Measurements from ENCODE around the gene MBD2. TPM values are rescaled to one million over a fixed set of nuclear protein-coding genes. Genes with fewer than 3 reads are reported as not detected.

The MBD2 gene
- polyA plus RNA-seq, 1 donor (not counting 4 experiments of a cell fraction or from before 2014, with no cell fraction given) = 212 TPM

GRCh38 chr18:54191352-54191751, 33.1 kb downstream of the MBD2 start:
- Histone ChIP-seq H3K9ac (ENCODE audit: control insufficient read depth, extremely low read depth, insufficient read depth, low read length) (no peak overlapping the region), H3K4me1 (ENCODE audit: control insufficient read depth, extremely low read depth, insufficient read depth, low read length) (peaks cover 29% of the 10 kb centered on the region), H3K36me3 (ENCODE audit: control insufficient read depth in 2 of 2, extremely low read depth in 1 of 2, insufficient read depth in 2 of 2, low read length in 2 of 2) (peaks cover 3 to 16% of the 10 kb centered on the region in 2 experiments), H3K9me1 (ENCODE audit: control insufficient read depth, extremely low read depth, insufficient read depth, low read length) (peaks cover 1% of the 10 kb centered on the region), H3K27ac (ENCODE audit: control insufficient read depth, insufficient read depth, low read length) (peak overlapping the region; percentile 46), H3K4me3 (ENCODE audit: control insufficient read depth in 2 of 3, extremely low read depth in 1 of 3, insufficient read depth in 2 of 3, low read depth in 1 of 3, low read length in 3 of 3) (no peak overlapping the region), H3K4me2 (ENCODE audit: control insufficient read depth, extremely low read depth, insufficient read depth, low read depth, low read length) (peak overlapping the region; percentile 50), H4K20me1 (ENCODE audit: control insufficient read depth, extremely low read depth, insufficient read depth, low read length) (no peaks in the 10 kb centered on the region), H2AFZ (ENCODE audit: control insufficient read depth, low read length) (no peak overlapping the region), H3K27me3 (ENCODE audit: control insufficient read depth, extremely low read depth, insufficient read depth, low read length) (no peaks in the 10 kb centered on the region), H3K9me3 (ENCODE audit: control insufficient read depth, low read depth, low read length) (no peaks in the 10 kb centered on the region), H3K79me2 (ENCODE audit: control insufficient read depth, insufficient read depth, low read length) (peaks cover 67% of the 10 kb centered on the region)
- FAIRE-seq (peak; percentile 36), DNase-seq (ENCODE audit: low read depth, low spot score) (no peak)
- TF ChIP-seq CTCF (optimal IDR thresholded peaks at IDR 0.05 in 1 of 3, IDR thresholded peaks at IDR 0.05 in 1 of 3, conservative IDR thresholded peaks at IDR 0.05 in 1 of 3; ENCODE audit: extremely low read depth in 1 of 3, insufficient read depth in 2 of 3, low read length in 3 of 3) = no peak
- dilution Hi-C loops (cut with MboI; ENCODE audit: extremely low pct_ligation_motif_present, low sequenced_read_pairs) = no loop called here

GRCh38 chr18:54187372-54187771, 37.1 kb downstream of the MBD2 start:
- Histone ChIP-seq H3K4me2 (ENCODE audit: control insufficient read depth, extremely low read depth, insufficient read depth, low read depth, low read length) (no peak overlapping the region), H2AFZ (ENCODE audit: control insufficient read depth, low read length) (no peak overlapping the region), H3K9me1 (ENCODE audit: control insufficient read depth, extremely low read depth, insufficient read depth, low read length) (no peaks in the 10 kb centered on the region), H3K9me3 (ENCODE audit: control insufficient read depth, low read depth, low read length) (no peaks in the 10 kb centered on the region), H4K20me1 (ENCODE audit: control insufficient read depth, extremely low read depth, insufficient read depth, low read length) (no peaks in the 10 kb centered on the region), H3K79me2 (ENCODE audit: control insufficient read depth, insufficient read depth, low read length) (peaks cover 52% of the 10 kb centered on the region), H3K36me3 (ENCODE audit: control insufficient read depth in 2 of 2, extremely low read depth in 1 of 2, insufficient read depth in 2 of 2, low read length in 2 of 2) (peaks cover 4 to 18% of the 10 kb centered on the region in 2 experiments), H3K4me1 (ENCODE audit: control insufficient read depth, extremely low read depth, insufficient read depth, low read length) (peaks cover 21% of the 10 kb centered on the region), H3K27ac (ENCODE audit: control insufficient read depth, insufficient read depth, low read length) (no peak overlapping the region), H3K4me3 (ENCODE audit: control insufficient read depth in 2 of 3, extremely low read depth in 1 of 3, insufficient read depth in 2 of 3, low read depth in 1 of 3, low read length in 3 of 3) (no peak overlapping the region), H3K9ac (ENCODE audit: control insufficient read depth, extremely low read depth, insufficient read depth, low read length) (no peak overlapping the region), H3K27me3 (ENCODE audit: control insufficient read depth, extremely low read depth, insufficient read depth, low read length) (no peaks in the 10 kb centered on the region)
- TF ChIP-seq EZH2 (IDR thresholded peaks at IDR 0.05; ENCODE audit: low read length) = no peak
- TF ChIP-seq CTCF (optimal IDR thresholded peaks at IDR 0.05 in 1 of 3, IDR thresholded peaks at IDR 0.05 in 1 of 3, conservative IDR thresholded peaks at IDR 0.05 in 1 of 3; ENCODE audit: extremely low read depth in 1 of 3, insufficient read depth in 2 of 3, low read length in 3 of 3) = no peak
- FAIRE-seq (no peak), DNase-seq (ENCODE audit: low read depth, low spot score) (no peak)
- dilution Hi-C loops (cut with MboI; ENCODE audit: extremely low pct_ligation_motif_present, low sequenced_read_pairs) = no loop called here

Measured in keratinocyte (primary cell).